ENCODE data around the gene EXOC3. TPM values are rescaled to one million over a fixed set of nuclear protein-coding genes. Genes with fewer than 3 reads are reported as not detected.

Gene EXOC3
- total RNA-seq, 1 experiment from 2014 or later: 60.1 TPM

GRCh38 chr5:483434-484140 lies 40.6 kb downstream of the EXOC3 start:
- Mint-ChIP-seq H3K27me3 (ENCODE audit: low read depth) (peaks cover 10% of the 10 kb centered on the region), H3K4me3 (no peak overlapping the region), H3K27ac (no peak overlapping the region), H3K4me1 (no peaks in the 10 kb centered on the region), H3K9me3 (no peaks in the 10 kb centered on the region), H3K36me3 (no peaks in the 10 kb centered on the region)
- ChIA-PET CTCF (no interaction called here), POLR2A (no interaction called here)
- no peak for TF ChIP-seq IRF2 (CRISPR knock-in tag; IDR thresholded peaks at IDR 0.05; ENCODE audit: borderline replicate concordance, low read depth)
- TF ChIP-seq KAT7 (CRISPR knock-in tag; IDR thresholded peaks at IDR 0.05; ENCODE audit: borderline replicate concordance): no peak
- TF ChIP-seq, protein P1, sequence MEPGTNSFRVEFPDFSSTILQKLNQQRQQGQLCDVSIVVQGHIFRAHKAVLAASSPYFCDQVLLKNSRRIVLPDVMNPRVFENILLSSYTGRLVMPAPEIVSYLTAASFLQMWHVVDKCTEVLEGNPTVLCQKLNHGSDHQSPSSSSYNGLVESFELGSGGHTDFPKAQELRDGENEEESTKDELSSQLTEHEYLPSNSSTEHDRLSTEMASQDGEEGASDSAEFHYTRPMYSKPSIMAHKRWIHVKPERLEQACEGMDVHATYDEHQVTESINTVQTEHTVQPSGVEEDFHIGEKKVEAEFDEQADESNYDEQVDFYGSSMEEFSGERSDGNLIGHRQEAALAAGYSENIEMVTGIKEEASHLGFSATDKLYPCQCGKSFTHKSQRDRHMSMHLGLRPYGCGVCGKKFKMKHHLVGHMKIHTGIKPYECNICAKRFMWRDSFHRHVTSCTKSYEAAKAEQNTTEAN (CRISPR knock-in tag; IDR thresholded peaks at IDR 0.05): no peak
- TF ChIP-seq NR3C1 (CRISPR knock-in tag; conservative IDR thresholded peaks at IDR 0.05; ENCODE audit: low read depth): no peak
- TF ChIP-seq ETV6 (CRISPR knock-in tag; IDR thresholded peaks at IDR 0.05): no peak
- TF ChIP-seq RORB (CRISPR knock-in tag; IDR thresholded peaks at IDR 0.05): no peak
- no peak for TF ChIP-seq HMGA2 (CRISPR knock-in tag; IDR thresholded peaks at IDR 0.05)
- TF ChIP-seq STAT6 (CRISPR knock-in tag; conservative IDR thresholded peaks at IDR 0.05; ENCODE audit: low read depth): no peak
- DNase-seq (ENCODE audit: low spot score): no peak
- no peak for ATAC-seq

- Mint-ChIP-seq H3K36me3 (no peaks in the 10 kb centered on the region), H3K27me3 (ENCODE audit: low read depth) (peaks cover 14% of the 10 kb centered on the region), H3K4me3 (no peak overlapping the region), H3K4me1 (no peaks in the 10 kb centered on the region), H3K27ac (no peak overlapping the region), H3K9me3 (no peaks in the 10 kb centered on the region)
- no peak for ATAC-seq
- CTCF ChIA-PET: no interaction called here
- DNase-seq (ENCODE audit: low spot score): no peak
- POLR2A ChIA-PET: no interaction called here
- TF ChIP-seq GABPB1 (CRISPR knock-in tag; IDR thresholded peaks at IDR 0.05) (no peak), RORB (CRISPR knock-in tag; IDR thresholded peaks at IDR 0.05) (no peak), HMGA2 (CRISPR knock-in tag; IDR thresholded peaks at IDR 0.05) (no peak), NFATC4 (CRISPR knock-in tag; IDR thresholded peaks at IDR 0.05) (no peak), IRF2 (CRISPR knock-in tag; IDR thresholded peaks at IDR 0.05; ENCODE audit: borderline replicate concordance, low read depth) (no peak), ZNF317 (CRISPR knock-in tag; IDR thresholded peaks at IDR 0.05; ENCODE audit: borderline replicate concordance, low read depth) (no peak), ZNF532 (CRISPR knock-in tag; IDR thresholded peaks at IDR 0.05; ENCODE audit: borderline replicate concordance) (no peak), ZNF512 (CRISPR knock-in tag; IDR thresholded peaks at IDR 0.05; ENCODE audit: borderline replicate concordance) (no peak), TEAD1 (CRISPR knock-in tag; IDR thresholded peaks at IDR 0.05) (no peak), SMAD4 (CRISPR knock-in tag; IDR thresholded peaks at IDR 0.05) (no peak), ZNF416 (CRISPR knock-in tag; IDR thresholded peaks at IDR 0.05) (no peak)
- TF ChIP-seq, protein P2, sequence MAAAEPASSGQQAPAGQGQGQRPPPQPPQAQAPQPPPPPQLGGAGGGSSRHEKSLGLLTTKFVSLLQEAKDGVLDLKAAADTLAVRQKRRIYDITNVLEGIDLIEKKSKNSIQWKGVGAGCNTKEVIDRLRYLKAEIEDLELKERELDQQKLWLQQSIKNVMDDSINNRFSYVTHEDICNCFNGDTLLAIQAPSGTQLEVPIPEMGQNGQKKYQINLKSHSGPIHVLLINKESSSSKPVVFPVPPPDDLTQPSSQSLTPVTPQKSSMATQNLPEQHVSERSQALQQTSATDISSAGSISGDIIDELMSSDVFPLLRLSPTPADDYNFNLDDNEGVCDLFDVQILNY (CRISPR knock-in tag; IDR thresholded peaks at IDR 0.05): no peak
- TF ChIP-seq, protein P3, sequence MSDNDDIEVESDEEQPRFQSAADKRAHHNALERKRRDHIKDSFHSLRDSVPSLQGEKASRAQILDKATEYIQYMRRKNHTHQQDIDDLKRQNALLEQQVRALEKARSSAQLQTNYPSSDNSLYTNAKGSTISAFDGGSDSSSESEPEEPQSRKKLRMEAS (CRISPR knock-in tag; IDR thresholded peaks at IDR 0.05): no peak
- TF ChIP-seq, protein P4, sequence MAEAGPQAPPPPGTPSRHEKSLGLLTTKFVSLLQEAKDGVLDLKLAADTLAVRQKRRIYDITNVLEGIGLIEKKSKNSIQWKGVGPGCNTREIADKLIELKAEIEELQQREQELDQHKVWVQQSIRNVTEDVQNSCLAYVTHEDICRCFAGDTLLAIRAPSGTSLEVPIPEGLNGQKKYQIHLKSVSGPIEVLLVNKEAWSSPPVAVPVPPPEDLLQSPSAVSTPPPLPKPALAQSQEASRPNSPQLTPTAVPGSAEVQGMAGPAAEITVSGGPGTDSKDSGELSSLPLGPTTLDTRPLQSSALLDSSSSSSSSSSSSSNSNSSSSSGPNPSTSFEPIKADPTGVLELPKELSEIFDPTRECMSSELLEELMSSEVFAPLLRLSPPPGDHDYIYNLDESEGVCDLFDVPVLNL (CRISPR knock-in tag; IDR thresholded peaks at IDR 0.05; ENCODE audit: borderline replicate concordance, low read depth): no peak
- TF ChIP-seq, protein P5, sequence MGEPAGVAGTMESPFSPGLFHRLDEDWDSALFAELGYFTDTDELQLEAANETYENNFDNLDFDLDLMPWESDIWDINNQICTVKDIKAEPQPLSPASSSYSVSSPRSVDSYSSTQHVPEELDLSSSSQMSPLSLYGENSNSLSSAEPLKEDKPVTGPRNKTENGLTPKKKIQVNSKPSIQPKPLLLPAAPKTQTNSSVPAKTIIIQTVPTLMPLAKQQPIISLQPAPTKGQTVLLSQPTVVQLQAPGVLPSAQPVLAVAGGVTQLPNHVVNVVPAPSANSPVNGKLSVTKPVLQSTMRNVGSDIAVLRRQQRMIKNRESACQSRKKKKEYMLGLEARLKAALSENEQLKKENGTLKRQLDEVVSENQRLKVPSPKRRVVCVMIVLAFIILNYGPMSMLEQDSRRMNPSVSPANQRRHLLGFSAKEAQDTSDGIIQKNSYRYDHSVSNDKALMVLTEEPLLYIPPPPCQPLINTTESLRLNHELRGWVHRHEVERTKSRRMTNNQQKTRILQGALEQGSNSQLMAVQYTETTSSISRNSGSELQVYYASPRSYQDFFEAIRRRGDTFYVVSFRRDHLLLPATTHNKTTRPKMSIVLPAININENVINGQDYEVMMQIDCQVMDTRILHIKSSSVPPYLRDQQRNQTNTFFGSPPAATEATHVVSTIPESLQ (CRISPR knock-in tag; IDR thresholded peaks at IDR 0.05): no peak
Observed at GRCh38 chr5:484556-484955, 41.6 kb downstream of the EXOC3 start.

Measured in WTC11 (cell line).